ENCODE results near the gene FUT2.
"Not testable (repeated sequence)": the region's sequence is repeated elsewhere in the genome, so short reads cannot be mapped to it uniquely, and the experiment has no call there.

The FUT2 gene

GRCh38 chr19:48670699-48671445, 24.9 kb upstream of the FUT2 start:
- no peak for DNase-seq (ENCODE audit: low spot score)

GRCh38 chr19:48671446-48671995, 24.2 kb upstream of the FUT2 start:
- DNase-seq (ENCODE audit: low spot score), result no peak

GRCh38 chr19:48672994-48673393, 22.8 kb upstream of the FUT2 start, which contains the start of gene NTN5:
NTN5 (minus strand) TSS chr19:48673017; CDS start chr19:48670986, 2,031 bp downstream.
- DNase-seq (ENCODE audit: low spot score), result no peak

GRCh38 chr19:48673436-48674100, 22.2 kb upstream of the FUT2 start:
- no peak for DNase-seq (ENCODE audit: low spot score)

- DNase-seq (ENCODE audit: low spot score), result no peak
These were observed 21.5 kb upstream of the FUT2 start for GRCh38 chr19:48674216-48674809.

GRCh38 chr19:48674921-48675824, 20.6 kb upstream of the FUT2 start:
- peak; percentile 81 for DNase-seq (ENCODE audit: low spot score)

GRCh38 chr19:48676487-48676886, 19.3 kb upstream of the FUT2 start:
- DNase-seq (ENCODE audit: low spot score), result no peak

- no peak for DNase-seq (ENCODE audit: low spot score)
These were observed 18.9 kb upstream of the FUT2 start for GRCh38 chr19:48676887-48677286.

- DNase-seq (ENCODE audit: low spot score), result peak; percentile 37
These were observed 17.6 kb upstream of the FUT2 start for GRCh38 chr19:48678201-48678600.

- DNase-seq (ENCODE audit: low spot score), result not testable (repeated sequence)
These were observed 15.8 kb upstream of the FUT2 start for GRCh38 chr19:48680006-48680405.

GRCh38 chr19:48680436-48681126, 15.2 kb upstream of the FUT2 start:
- no peak for DNase-seq (ENCODE audit: low spot score)

- no peak for DNase-seq (ENCODE audit: low spot score)
These were observed 14.7 kb upstream of the FUT2 start for GRCh38 chr19:48681127-48681470.

GRCh38 chr19:48683349-48683748, 12.4 kb upstream of the FUT2 start:
- no peak for DNase-seq (ENCODE audit: low spot score)

GRCh38 chr19:48685583-48685982, 10.2 kb upstream of the FUT2 start:
- no peak for DNase-seq (ENCODE audit: low spot score)

GRCh38 chr19:48686088-48686487, 9.7 kb upstream of the FUT2 start:
- DNase-seq (ENCODE audit: low spot score), result no peak

GRCh38 chr19:48686637-48687036, 9.1 kb upstream of the FUT2 start:
- DNase-seq (ENCODE audit: low spot score), result not testable (repeated sequence)

- no peak for DNase-seq (ENCODE audit: low spot score)
These were observed 8.0 kb upstream of the FUT2 start for GRCh38 chr19:48687776-48688175.

- no peak for DNase-seq (ENCODE audit: low spot score)
These were observed 6.3 kb upstream of the FUT2 start for GRCh38 chr19:48689449-48689848.

GRCh38 chr19:48693629-48694028, 2.1 kb upstream of the FUT2 start:
- DNase-seq (ENCODE audit: low spot score), result not testable (repeated sequence)

GRCh38 chr19:48696353-48697010, 711 bp downstream of the FUT2 start:
- no peak for DNase-seq (ENCODE audit: low spot score)

GRCh38 chr19:48698046-48698445, 2.3 kb downstream of the FUT2 start:
- peak; percentile 12 for DNase-seq (ENCODE audit: low spot score)

All from hematopoietic multipotent progenitor cell treated with erythropoietin and hydrocortisone succinate and interleukin-3 and kit ligand, for 15 days (in vitro differentiated cells).